H1 (cell line): ENCODE results near the gene PRKCZ. TPM values are rescaled to one million over a fixed set of nuclear protein-coding genes. Genes with fewer than 3 reads are reported as not detected.

ENCODE experiments used
- CTCF ChIA-PET: fragments of 300-600 bp; sonication (Branson Sonifier 250); formaldehyde crosslinking; loops from one replicate; lab custom pipeline; 2021; ENCODE audit not compliant: partially characterized antibody; lab: Charles Lee
- POLR2A ChIA-PET: fragments of 300-600 bp; sonication (Branson Sonifier 250); formaldehyde crosslinking; loops from one replicate; lab custom pipeline; 2021; ENCODE audit warnings: inconsistent platforms; ENCODE audit not compliant: partially characterized antibody; lab: Charles Lee
- DNase-seq, 2 experiments: peaks; one replicate each; pipeline versions ENCODE4 v3.0.0 to v3.0.0-alpha.2; 2010 to 2022; ENCODE audit warnings: low spot score in 2 of 2, low read depth in 1 of 2, mixed read lengths in 1 of 2
- FAIRE-seq: peaks from 2 replicates; lab custom pipeline; 2011; peaks lifted over from hg19 to GRCh38; lab: Jason Lieb, UNC
- H2AFZ ChIP-seq: 2 replicates; pipeline ENCODE4 v1.8.1; 2012; ENCODE audit warnings: low read length, inconsistent platforms
- H2AK5ac ChIP-seq: 2 replicates; pipeline ENCODE4 v1.6.1; 2013; ENCODE audit warnings: low read depth, low read length
- H2BK120ac ChIP-seq: replicated peaks from 2 replicates; pipeline ENCODE3; 2013; ENCODE audit warnings: low read depth, low read length, inconsistent platforms
- H2BK12ac ChIP-seq: 2 replicates; pipeline ENCODE4 v1.6.1; 2013; ENCODE audit warnings: low read depth, low read length
- H2BK15ac ChIP-seq: 2 replicates; pipeline ENCODE4 v1.6.1; 2013; ENCODE audit warnings: low read length
- H2BK20ac ChIP-seq: 2 replicates; pipeline ENCODE4 v1.6.1; 2013; ENCODE audit warnings: low read length
- H2BK5ac ChIP-seq: 2 replicates; pipeline ENCODE4 v1.6.1; 2013; ENCODE audit warnings: low read depth, low read length
- H3K14ac ChIP-seq: 2 replicates; pipeline ENCODE4 v1.6.1; 2013; ENCODE audit warnings: inconsistent platforms; ENCODE audit not compliant: insufficient read length
- H3K18ac ChIP-seq: 2 replicates; pipeline ENCODE4 v1.6.1; 2013; ENCODE audit warnings: low read length; ENCODE audit errors: extremely low read depth
- H3K23ac ChIP-seq: 2 replicates; pipeline ENCODE4 v1.6.1; 2013; ENCODE audit warnings: inconsistent platforms; ENCODE audit not compliant: insufficient read length
- H3K23me2 ChIP-seq: 2 replicates; pipeline ENCODE4 v1.6.1; 2013; ENCODE audit warnings: low read depth, low read length
- H3K27ac ChIP-seq: 2 replicates; pipeline ENCODE4 v1.6.1; 2011; ENCODE audit warnings: low read depth, low read length, inconsistent platforms
- H3K27me3 ChIP-seq, 4 experiments: replicated peaks in 1 of 4; 1 replicate in 1 of 4; 2 replicates in 3 of 4; pipeline versions ENCODE4 v1.6.1 to v1.8.1; 2011 to 2013; ENCODE audit warnings: low read length in 3 of 4, mild to moderate bottlenecking in 3 of 4, inconsistent platforms in 2 of 4, mixed read lengths in 2 of 4, moderate library complexity in 1 of 4; ENCODE audit not compliant: control insufficient read depth in 3 of 4, insufficient read depth in 3 of 4; ENCODE audit errors: extremely low read depth in 1 of 4
- H3K36me3 ChIP-seq, 4 experiments: 2 replicates each; pipeline versions ENCODE4 v1.6.1 to v1.8.1; 2011 to 2013; ENCODE audit warnings: mild to moderate bottlenecking in 4 of 4, low read length in 3 of 4, moderate library complexity in 2 of 4, control low read depth in 1 of 4, inconsistent platforms in 1 of 4; ENCODE audit not compliant: insufficient read depth in 4 of 4, control insufficient read depth in 2 of 4
- H3K4ac ChIP-seq: replicated peaks from 2 replicates; pipeline ENCODE3; 2013; ENCODE audit warnings: low read length, low read depth, mixed read lengths, inconsistent platforms; ENCODE audit not compliant: insufficient read length
- H3K4me1 ChIP-seq, 4 experiments: replicated peaks in 1 of 4; 1 replicate in 1 of 4; 2 replicates in 3 of 4; pipeline versions ENCODE4 v1.6.1 to v1.8.1; 2011 to 2013; ENCODE audit warnings: low read length in 3 of 4, inconsistent platforms in 2 of 4, mixed read lengths in 1 of 4; ENCODE audit not compliant: insufficient read depth in 4 of 4, control insufficient read depth in 3 of 4
- H3K4me2 ChIP-seq, 2 experiments: 2 replicates each; pipeline versions ENCODE4 v1.6.1 to v1.8.1; 2011 to 2013; ENCODE audit warnings: low read depth in 2 of 2, low read length in 2 of 2, control low read depth in 1 of 2, inconsistent platforms in 1 of 2, mild to moderate bottlenecking in 1 of 2; ENCODE audit not compliant: insufficient read depth in 1 of 2
- H3K4me3 ChIP-seq, 4 experiments: fragments of 200-600, 300-600 bp in 1 of 4; sonication (generic), shearing (Covaris generic), sonication (Bioruptor Twin) in 1 of 4; 2 replicates each; pipeline versions ENCODE4 v1.5.1 to v1.8.1; 2011 to 2016; ENCODE audit warnings: low read length in 4 of 4, low read depth in 3 of 4, control low read depth in 2 of 4, inconsistent platforms in 2 of 4, mild to moderate bottlenecking in 2 of 4, mixed read lengths in 1 of 4, moderate library complexity in 1 of 4; ENCODE audit not compliant: insufficient read depth in 2 of 4; ENCODE audit errors: extremely low read depth in 1 of 4
- H3K56ac ChIP-seq: replicated peaks from 2 replicates; pipeline ENCODE3; 2013; ENCODE audit warnings: low read depth, mild to moderate bottlenecking, mixed read lengths, low read length, inconsistent platforms; ENCODE audit not compliant: insufficient read length
- H3K79me1 ChIP-seq: 2 replicates; pipeline ENCODE4 v1.6.1; 2013; ENCODE audit warnings: low read depth, low read length, control low read depth
- H3K79me2 ChIP-seq, 2 experiments: 2 replicates each; pipeline versions ENCODE4 v1.6.1 to v1.8.1; 2012 to 2013; ENCODE audit warnings: low read length in 2 of 2, mild to moderate bottlenecking in 2 of 2, inconsistent platforms in 1 of 2; ENCODE audit not compliant: insufficient read depth in 2 of 2, control insufficient read depth in 1 of 2
- H3K9ac ChIP-seq, 4 experiments: replicated peaks in 1 of 4; 1 replicate in 1 of 4; 2 replicates in 3 of 4; pipeline versions ENCODE4 v1.6.1 to v1.8.1; 2011 to 2013; ENCODE audit warnings: low read depth in 3 of 4, low read length in 3 of 4, control low read depth in 2 of 4, mild to moderate bottlenecking in 2 of 4, moderate library complexity in 2 of 4, inconsistent platforms in 1 of 4; ENCODE audit errors: extremely low read depth in 1 of 4
- H3K9me3 ChIP-seq, 2 experiments: 2 replicates each; pipeline versions ENCODE4 v1.6.1 to v1.8.1; 2012 to 2013; ENCODE audit warnings: mild to moderate bottlenecking in 2 of 2, moderate library complexity in 2 of 2, control low read depth in 1 of 2, inconsistent platforms in 1 of 2, low read depth in 1 of 2, low read length in 1 of 2, mixed read lengths in 1 of 2; ENCODE audit not compliant: insufficient read depth in 2 of 2
- H4K20me1 ChIP-seq, 2 experiments: replicated peaks in 1 of 2; 2 replicates each; pipeline versions ENCODE3 to v1.8.1; 2011 to 2013; ENCODE audit warnings: inconsistent platforms in 2 of 2, low read length in 2 of 2, mild to moderate bottlenecking in 1 of 2; ENCODE audit not compliant: insufficient read depth in 2 of 2, control insufficient read depth in 1 of 2
- H4K5ac ChIP-seq: 2 replicates; pipeline ENCODE4 v1.6.1; 2013; ENCODE audit warnings: low read length, low read depth, mixed read lengths, inconsistent platforms; ENCODE audit not compliant: insufficient read length
- H4K8ac ChIP-seq: 2 replicates; pipeline ENCODE4 v1.8.0; 2013; ENCODE audit warnings: mild to moderate bottlenecking, moderate library complexity, low read length, inconsistent platforms; ENCODE audit not compliant: insufficient read depth; ENCODE audit errors: extremely low read depth
- H4K91ac ChIP-seq: replicated peaks from 2 replicates; pipeline ENCODE3; 2013; ENCODE audit warnings: low read length, mixed read lengths, inconsistent platforms; ENCODE audit not compliant: insufficient read length
- CBX5 ChIP-seq: fragments of 300-800, 300-1000 bp; sonication (generic); IDR thresholded peaks from 2 replicates; pipeline ENCODE4 v1.7.1; 2016; ENCODE audit warnings: antibody characterized with exemption, low read length, low read depth
- CEBPB ChIP-seq: IDR thresholded peaks from 2 replicates; pipeline ENCODE4 v1.6.1; 2012; ENCODE audit warnings: low read depth, low read length
- GTF2F1 ChIP-seq: IDR thresholded peaks from 2 replicates; pipeline ENCODE4 v1.6.1; 2012; ENCODE audit warnings: low read depth, low read length, improper control_type of control experiment, borderline replicate concordance
- KDM1A ChIP-seq: fragments of 200-600, 300-600 bp; sonication (generic); IDR thresholded peaks from 2 replicates; pipeline ENCODE4 v1.7.1; 2016; ENCODE audit warnings: mild to moderate bottlenecking, low read length, borderline replicate concordance
- RBBP5 ChIP-seq: IDR thresholded peaks from 2 replicates; pipeline ENCODE4 v1.7.1; 2012; ENCODE audit warnings: low read depth, mild to moderate bottlenecking, inconsistent platforms, low read length, moderate library complexity, borderline replicate concordance
- RFX5 ChIP-seq: IDR thresholded peaks from 2 replicates; pipeline ENCODE4 v1.6.1; 2011; ENCODE audit warnings: low read depth, low read length, improper control_type of control experiment, borderline replicate concordance
- SIRT6 ChIP-seq: IDR thresholded peaks from one replicate; pipeline ENCODE4 v1.7.1; 2012; ENCODE audit warnings: low read length, inconsistent platforms
- SP1 ChIP-seq: IDR thresholded peaks from 2 replicates; pipeline ENCODE4 v1.6.1; 2011; ENCODE audit warnings: low read depth, low read length
- SP4 ChIP-seq: IDR thresholded peaks from 2 replicates; pipeline ENCODE4 v1.6.1; 2012; ENCODE audit warnings: low read length, inconsistent platforms
- SRF ChIP-seq: IDR thresholded peaks from 2 replicates; pipeline ENCODE4 v1.6.1; 2011; ENCODE audit warnings: mild to moderate bottlenecking, low read depth, low read length, moderate library complexity
- SUZ12 ChIP-seq: fragments of 200-600 bp; sonication (generic); IDR thresholded peaks from 2 replicates; pipeline ENCODE4 v1.6.1; 2012; ENCODE audit warnings: mild to moderate bottlenecking, inconsistent platforms, low read length, moderate library complexity, mixed read lengths
- ZNF274 ChIP-seq: IDR thresholded peaks from 2 replicates; pipeline ENCODE4 v1.7.0; 2012; ENCODE audit warnings: low read length, borderline replicate concordance; ENCODE audit errors: extremely low read depth
- WGBS, 2 experiments: shearing (Covaris generic) in 1 of 2; methylation state at CpG; one replicate each; pipeline versions ENCODE4 v1.1.6 to v1.1.7; 2013 to 2015; ENCODE audit warnings: low lambda C conversion rate in 2 of 2, mixed read lengths in 2 of 2, inconsistent platforms in 1 of 2, low coverage in 1 of 2, missing lambda C conversion rate in 1 of 2; ENCODE audit not compliant: insufficient replicate concordance in 2 of 2, insufficient coverage in 1 of 2, insufficient read length in 1 of 2; ENCODE audit errors: extremely low coverage in 1 of 2, missing lambda C conversion rate in 1 of 2; 5-methylcytosine and 5-hydroxymethylcytosine counted together
- polyA plus RNA-seq, 7 experiments: library from polyadenylated mRNA; depleted of rRNA in 3 of 7; stranded (reverse) in 5 of 7; unstranded in 2 of 7; fragments of >200 nt in 5 of 7; fragments of 200-250 nt in 2 of 7; gene quantifications; 1 replicate in 5 of 7; 2 replicates in 1 of 7; 4 replicates in 1 of 7; pipeline versions ENCODE4 v1.2.1 to v1.2.3, GENCODE V29; 2011 to 2013; ENCODE audit warnings: missing spikeins in 2 of 7, mixed read lengths in 2 of 7
- total RNA-seq: library from RNA; stranded (reverse); fragmentation: NEBNext Ultra II Directional; extraction: Animal tissue kit (Norgen Biotek cat#: 25700); gene quantifications from 2 replicates; pipeline ENCODE4 v1.2.1, GENCODE V29; 2021

PRKCZ gene
- total and polyA plus RNA-seq, 2 of the 8 experiments (the other 6 are each of a cell fraction or from before 2014, with no cell fraction given), result 37.4 to 45.1 TPM

- DNase-seq (no peak), FAIRE-seq (no peak)
- Histone ChIP-seq H4K20me1 (peaks cover 0 to 9% of the 10 kb centered on the region in 2 experiments), H4K91ac (no peak overlapping the region), H3K23ac (no peak overlapping the region), H3K36me3 (no peaks in the 10 kb centered on the region; a peak in 2 of 8 replicates), H2BK12ac (no peak overlapping the region), H3K79me2 (peaks cover 0 to 5% of the 10 kb centered on the region in 2 experiments; a peak in 1 of 4 replicates), H2AFZ (no peak overlapping the region), H4K5ac (no peak overlapping the region), H3K4me2 (no peak overlapping the region), H3K4me3 (no peak overlapping the region), H3K23me2 (peaks cover 2% of the 10 kb centered on the region; the same call in 1 of the 2 replicates), H3K4ac (no peak overlapping the region), H4K8ac (peak overlapping the region; percentile 58; the same call in 1 of the 2 replicates), H2BK5ac (no peak overlapping the region; the same call in 1 of the 2 replicates), H3K4me1 (peaks cover 0 to 17% (median 11%) of the 10 kb centered on the region in 4 experiments; a peak in 5 of 7 replicates), H2BK20ac (no peak overlapping the region), H2BK120ac (no peak overlapping the region), H2BK15ac (no peak overlapping the region), H3K27ac (no peak overlapping the region), H3K79me1 (peaks cover 3% of the 10 kb centered on the region; the same call in 1 of the 2 replicates), H2AK5ac (0 out of 2 replicates have a peak overlapping the region, but pooled peaks have one; percentile 34), H3K27me3 (no peaks in the 10 kb centered on the region), H3K18ac (no peak overlapping the region), H3K14ac (no peak overlapping the region), H3K9ac (no peak overlapping the region), H3K56ac (no peak overlapping the region), H3K9me3 (no peaks in the 10 kb centered on the region)
- ChIA-PET POLR2A (no interaction called here), CTCF (interaction anchor here (0.9 to 5.1 kb wide), 4 partner anchors 8 to 31 kb away, joined by 3 to 51 read pairs (median 12); no protein-coding TSS in a partner anchor)
- 92% methylated on average over 19 of the region's 19 CpGs; no CpG with 5 or more reads in 1 of the 2 experiments for WGBS, 2 experiments
- TF ChIP-seq SUZ12 (no peak), KDM1A (no peak), ZNF274 (no peak), SIRT6 (no peak), SP1 (no peak), SRF (no peak), RFX5 (no peak), GTF2F1 (no peak), SP4 (no peak), CBX5 (no peak), RBBP5 (no peak), CEBPB (no peak)
Measured at GRCh38 chr1:2136386-2137235, 86.4 kb downstream of the PRKCZ start.
